T-cell (primary cell): ENCODE results near the gene SLC24A4. TPM values are rescaled to one million over a fixed set of nuclear protein-coding genes. Genes with fewer than 3 reads are reported as not detected.

ENCODE experiments used
- ATAC-seq, 4 experiments: fragments of 200-7000 bp in 3 of 4; fragments of 150-1000 bp in 1 of 4; cut with Tn5 transposase; replicated peaks in 1 of 4; 1 replicate in 3 of 4; 2 replicates in 1 of 4; pipeline ENCODE4 v1.10.0; 2021; ENCODE audit warnings: moderate library complexity in 3 of 4, mild to moderate bottlenecking in 2 of 4, moderate number of reproducible peaks in 1 of 4
- CTCF ChIA-PET, 2 donors: fragments of 300-600 bp; sonication (Branson Sonifier 250); formaldehyde crosslinking; loops; one replicate each; lab custom pipeline; 2022; ENCODE audit warnings: antibody characterized with exemption in 2 of 2; lab: Charles Lee
- POLR2A ChIA-PET, 2 donors: fragments of 300-600 bp; sonication (Branson Sonifier 250); formaldehyde crosslinking; loops; one replicate each; lab custom pipeline; 2022; ENCODE audit warnings: antibody characterized with exemption in 2 of 2; lab: Charles Lee
- DNase-seq, 35 experiments: peaks; one replicate each; pipeline versions ENCODE4 v3.0.0 to v3.0.0-alpha.2; 2013 to 2023
- H3K27ac ChIP-seq: one replicate; pipeline ENCODE4 v1.5.1; 2013; ENCODE audit warnings: low read length
- H3K27me3 ChIP-seq, 2 experiments: replicated peaks in 1 of 2; 1 replicate in 1 of 2; 2 replicates in 1 of 2; pipeline versions ENCODE4 v1.6.1 to v1.7.0; 2013; ENCODE audit warnings: low read length in 1 of 2, mixed read lengths in 1 of 2; ENCODE audit not compliant: control insufficient read depth in 2 of 2, insufficient read depth in 2 of 2; ENCODE audit errors: extremely low read depth in 1 of 2
- H3K36me3 ChIP-seq, 2 donors: 1 replicate in 1 of 2; 2 replicates in 1 of 2; pipeline versions ENCODE4 v1.6.1 to v1.7.0; 2013; ENCODE audit warnings: low read length in 1 of 2; ENCODE audit not compliant: control insufficient read depth in 2 of 2, insufficient read depth in 1 of 2; ENCODE audit errors: extremely low read depth in 1 of 2
- H3K4me1 ChIP-seq, 2 experiments: 1 replicate in 1 of 2; 2 replicates in 1 of 2; pipeline versions ENCODE4 v1.6.1 to v1.7.0; 2013; ENCODE audit warnings: low read length in 2 of 2, mixed read lengths in 1 of 2; ENCODE audit not compliant: insufficient read depth in 2 of 2, control insufficient read depth in 1 of 2; ENCODE audit errors: extremely low read depth in 1 of 2
- H3K4me3 ChIP-seq, 2 donors: 1 replicate in 1 of 2; 2 replicates in 1 of 2; pipeline versions ENCODE4 v1.5.1 to v1.7.0; 2013; ENCODE audit warnings: mild to moderate bottlenecking in 2 of 2, low read length in 1 of 2, moderate library complexity in 1 of 2; ENCODE audit not compliant: control insufficient read depth in 1 of 2; ENCODE audit errors: extremely low read depth in 1 of 2
- H3K9me3 ChIP-seq: 2 replicates; pipeline ENCODE4 v1.7.0; 2013
- H3K27ac Mint-ChIP-seq, 2 donors: one replicate each; pipeline ENCODE4 v1.8.0; 2020 to 2021; ENCODE audit warnings: mild to moderate bottlenecking in 2 of 2, mixed read lengths in 2 of 2
- H3K27me3 Mint-ChIP-seq, 2 donors: one replicate each; pipeline ENCODE4 v1.8.0; 2021 to 2022; ENCODE audit warnings: mixed read lengths in 2 of 2
- H3K36me3 Mint-ChIP-seq: one replicate; pipeline ENCODE4 v1.8.0; 2021; ENCODE audit warnings: mixed read lengths
- H3K4me1 Mint-ChIP-seq, 3 donors: one replicate each; pipeline ENCODE4 v1.8.0; 2020 to 2022; ENCODE audit warnings: mixed read lengths in 3 of 3, mild to moderate bottlenecking in 1 of 3
- H3K4me3 Mint-ChIP-seq, 3 donors: one replicate each; pipeline ENCODE4 v1.8.0; 2020 to 2022; ENCODE audit warnings: mild to moderate bottlenecking in 3 of 3, mixed read lengths in 3 of 3, moderate library complexity in 3 of 3
- H3K9me3 Mint-ChIP-seq, 3 donors: one replicate each; pipeline ENCODE4 v1.8.0; 2020 to 2022; ENCODE audit warnings: mixed read lengths in 3 of 3
- WGBS: methylation state at CpG from one replicate; pipeline ENCODE4 v1.1.5; 2013; ENCODE audit warnings: missing lambda C conversion rate; ENCODE audit not compliant: insufficient coverage; 5-methylcytosine and 5-hydroxymethylcytosine counted together
- total RNA-seq, 35 experiments: library from RNA in 6 of 35; stranded (reverse) in 6 of 35; fragments of 120-200 nt in 1 of 35; gene quantifications; one replicate each; pipeline versions ENCODE4 v1.2.1 to v1.2.4 and lab custom pipeline; 2013 to 2026

SLC24A4 gene
- total RNA-seq, 5 donors from 2014 or later (not counting 1 experiment from before 2014, with no cell fraction given), result 0.14 to 0.15 TPM; not detected in 3

DNA sequence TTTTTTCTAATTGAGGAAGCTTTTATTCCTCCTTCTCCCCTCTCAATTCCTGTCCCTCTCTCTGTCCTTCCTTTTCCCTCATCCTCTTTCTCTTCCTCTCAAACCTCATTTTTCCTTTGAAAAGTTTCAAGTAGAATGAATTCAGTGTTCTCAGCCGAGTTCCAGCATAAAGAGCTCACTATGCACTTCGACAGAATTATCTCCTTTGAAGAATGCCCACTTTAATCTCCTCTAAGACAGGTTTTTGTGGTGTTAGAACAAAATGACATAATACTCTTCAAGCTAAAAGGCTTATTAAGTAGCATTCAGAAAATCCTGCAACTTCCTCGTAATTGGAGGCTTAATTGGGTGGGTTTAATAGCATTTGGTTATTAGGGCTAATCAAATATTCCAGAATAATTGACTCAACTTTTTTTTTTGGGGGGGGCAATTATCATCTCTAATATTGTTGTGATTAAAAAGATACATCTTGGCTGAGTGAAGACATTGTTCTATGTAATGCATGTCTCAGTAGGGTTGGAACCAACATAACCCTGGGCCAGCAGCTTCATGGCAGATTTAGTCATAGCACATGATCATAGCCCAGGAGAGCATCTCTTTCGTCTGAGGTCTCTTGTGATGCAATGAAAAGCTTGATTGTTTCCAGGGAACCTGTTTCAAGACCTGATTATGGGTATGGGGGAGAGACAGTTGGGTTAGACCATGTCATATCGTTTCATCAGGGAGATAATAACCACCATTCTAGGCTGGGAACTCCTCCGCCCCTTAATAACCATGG lies 25.0 kb upstream of the SLC24A4 start:
- DNase-seq, result no peak
- 60% methylated on average over 1 of the region's 6 CpGs for WGBS
- Mint-ChIP-seq H3K36me3 (no peaks in the 10 kb centered on the region), H3K4me1 (no peaks in the 10 kb centered on the region), H3K27ac (no peak overlapping the region), H3K9me3 (no peaks in the 10 kb centered on the region), H3K4me3 (no peak overlapping the region), H3K27me3 (peaks cover 14 to 23% of the 10 kb centered on the region in 2 donors)
- no peak overlapping the region for H3K27ac ChIP-seq
- POLR2A ChIA-PET, result interaction anchor here in 1 of 2 donors (0.7 to 1.0 kb wide), 2 partner anchors 8 to 23 kb away, joined by 3 to 4 read pairs; no protein-coding TSS in a partner anchor
- ATAC-seq, result no peak
- H3K27me3 ChIP-seq, result peaks cover 0 to 24% of the 10 kb centered on the region in 2 experiments
- H3K36me3 ChIP-seq, result no peaks in the 10 kb centered on the region
- H3K4me1 ChIP-seq, result no peaks in the 10 kb centered on the region
- CTCF ChIA-PET, result interaction anchor here in 1 of 2 donors (0.9 kb wide), 1 partner anchor 119 kb away, joined by 5 read pairs; no protein-coding TSS in a partner anchor
- no peaks in the 10 kb centered on the region for H3K9me3 ChIP-seq
- H3K4me3 ChIP-seq, result no peak overlapping the region

DNA sequence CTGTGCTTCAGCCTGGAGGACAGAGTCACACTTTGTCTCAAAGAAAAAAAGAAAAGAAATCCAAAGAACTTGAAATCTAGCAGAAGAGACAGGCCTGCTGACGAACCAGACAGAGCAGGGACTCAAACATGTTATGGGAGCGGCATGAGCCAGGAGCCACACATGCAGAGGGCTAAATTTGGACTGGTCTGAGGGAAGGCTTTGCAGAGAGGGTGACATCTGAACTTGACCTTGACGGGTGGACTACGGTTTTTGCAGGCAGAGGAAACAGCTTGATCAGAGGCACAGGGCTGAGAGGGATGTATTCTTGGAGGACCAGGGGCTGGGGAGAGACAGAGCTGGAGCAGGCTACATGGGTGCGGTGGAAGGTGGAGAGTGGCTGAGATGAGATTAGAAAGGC lies 20.5 kb upstream of the SLC24A4 start:
- H3K27ac ChIP-seq, result no peak overlapping the region
- H3K4me3 ChIP-seq, result no peak overlapping the region
- H3K4me1 ChIP-seq, result no peaks in the 10 kb centered on the region
- Mint-ChIP-seq H3K4me1 (no peaks in the 10 kb centered on the region), H3K27me3 (peaks cover 7 to 18% of the 10 kb centered on the region in 2 donors), H3K9me3 (no peaks in the 10 kb centered on the region), H3K27ac (no peak overlapping the region), H3K4me3 (no peak overlapping the region), H3K36me3 (no peaks in the 10 kb centered on the region)
- 94% methylated on average over 5 of the region's 5 CpGs for WGBS
- no peaks in the 10 kb centered on the region for H3K9me3 ChIP-seq
- ATAC-seq (no peak), DNase-seq (no peak)
- ChIA-PET CTCF (no interaction called here), POLR2A (no interaction called here)
- H3K27me3 ChIP-seq, result peaks cover 0 to 22% of the 10 kb centered on the region in 2 experiments
- no peaks in the 10 kb centered on the region for H3K36me3 ChIP-seq

DNA sequence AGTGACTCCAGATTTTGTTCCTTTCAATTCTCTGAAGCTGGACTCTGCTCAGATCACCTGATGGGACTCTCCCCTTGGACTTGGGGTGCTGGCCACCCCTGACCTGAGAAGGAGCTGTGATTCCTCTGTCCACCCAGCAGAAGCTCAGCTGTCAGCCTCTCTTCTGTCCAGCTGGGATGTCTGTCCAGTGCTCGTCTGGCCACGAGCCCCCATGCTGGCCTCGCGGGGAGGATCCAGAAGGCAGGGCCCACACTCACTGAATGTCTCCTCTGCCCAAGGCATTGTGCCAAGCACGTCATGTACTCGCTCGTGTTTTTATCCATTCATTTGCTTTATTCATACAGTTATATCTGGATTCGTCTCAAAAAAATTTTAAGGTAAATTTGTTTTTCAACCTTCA lies 14.2 kb upstream of the SLC24A4 start:
- Mint-ChIP-seq H3K9me3 (no peaks in the 10 kb centered on the region), H3K4me3 (no peak overlapping the region), H3K27ac (no peak overlapping the region), H3K36me3 (no peaks in the 10 kb centered on the region), H3K4me1 (peaks cover 5 to 13% (median 10%) of the 10 kb centered on the region in 3 donors), H3K27me3 (no peaks in the 10 kb centered on the region)
- Histone ChIP-seq H3K27ac (no peak overlapping the region), H3K4me1 (peaks cover 3 to 8% of the 10 kb centered on the region in 2 experiments), H3K27me3 (peaks cover 0 to 10% of the 10 kb centered on the region in 2 experiments), H3K4me3 (no peak overlapping the region), H3K36me3 (no peaks in the 10 kb centered on the region), H3K9me3 (no peaks in the 10 kb centered on the region)
- 80% methylated on average over 2 of the region's 8 CpGs for WGBS
- ChIA-PET CTCF (no interaction called here), POLR2A (no interaction called here)
- no peak for DNase-seq
- no peak for ATAC-seq

DNA sequence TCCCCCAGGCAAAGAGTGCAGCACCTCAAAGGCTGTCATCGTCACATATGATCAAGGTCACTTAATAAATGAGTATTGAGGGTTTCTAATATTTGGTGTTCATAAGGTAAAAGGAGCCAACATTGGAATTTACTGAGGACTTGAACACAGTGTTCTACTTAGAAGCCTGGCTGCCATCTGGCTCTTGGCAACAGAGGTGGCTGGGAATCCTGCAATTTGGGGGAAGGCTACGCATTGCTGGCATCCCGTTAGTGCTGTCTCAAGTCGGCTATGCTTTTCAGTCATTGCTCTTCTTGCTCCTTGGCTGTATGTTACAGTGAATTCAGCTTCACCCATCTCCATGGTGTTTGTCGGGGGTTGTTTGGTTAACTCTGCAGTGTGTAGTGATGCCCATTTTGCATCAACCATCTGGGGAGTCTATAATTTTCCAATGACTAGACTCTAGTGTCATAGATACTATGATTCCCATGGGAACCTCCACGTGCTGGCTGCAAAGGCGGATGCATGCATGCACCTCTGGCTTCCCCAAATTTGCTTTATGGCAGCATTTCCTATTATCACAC lies 12.9 kb upstream of the SLC24A4 start:
- Mint-ChIP-seq H3K36me3 (no peaks in the 10 kb centered on the region), H3K9me3 (no peaks in the 10 kb centered on the region), H3K27me3 (no peaks in the 10 kb centered on the region), H3K27ac (no peak overlapping the region), H3K4me3 (no peak overlapping the region), H3K4me1 (peaks cover 5 to 13% (median 10%) of the 10 kb centered on the region in 3 donors)
- H3K9me3 ChIP-seq, result no peaks in the 10 kb centered on the region
- H3K27me3 ChIP-seq, result peaks cover 0 to 10% of the 10 kb centered on the region in 2 experiments
- H3K4me3 ChIP-seq, result no peak overlapping the region
- ChIA-PET POLR2A (no interaction called here), CTCF (no interaction called here)
- DNase-seq (no peak), ATAC-seq (no peak)
- 38% methylated on average over 2 of the region's 7 CpGs for WGBS
- H3K4me1 ChIP-seq, result peaks cover 3 to 8% of the 10 kb centered on the region in 2 experiments
- no peak overlapping the region for H3K27ac ChIP-seq
- H3K36me3 ChIP-seq, result no peaks in the 10 kb centered on the region

DNA sequence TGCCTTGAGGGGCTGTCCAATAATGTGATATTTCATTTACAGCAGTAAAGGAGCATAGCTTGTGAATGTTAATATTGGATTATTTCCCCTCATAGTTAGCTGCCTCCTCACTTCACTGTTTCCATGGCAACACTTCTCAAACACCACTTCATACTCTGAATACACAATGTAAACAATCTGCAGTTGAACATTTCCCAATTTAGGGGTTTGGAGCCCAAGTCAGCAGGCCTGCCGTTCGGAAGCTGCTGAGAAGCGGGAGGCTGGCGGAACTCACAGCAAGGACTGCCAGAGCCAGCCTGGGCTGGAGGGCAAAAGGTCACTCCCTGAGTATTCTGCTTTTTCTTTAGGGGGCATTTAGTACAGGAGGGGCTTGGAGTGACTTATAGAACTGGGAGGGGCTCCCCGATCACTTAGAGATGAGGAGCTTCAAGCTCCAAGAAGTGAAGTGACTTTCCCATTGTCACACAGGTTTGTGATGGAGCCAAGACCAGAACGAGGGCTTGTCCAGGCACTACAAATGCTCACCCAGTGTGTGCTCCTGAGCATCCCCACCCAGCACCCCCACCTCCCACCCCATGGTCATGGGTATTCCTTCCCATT lies 12.1 kb upstream of the SLC24A4 start:
- H3K27me3 ChIP-seq, result peaks cover 0 to 13% of the 10 kb centered on the region in 2 experiments
- Mint-ChIP-seq H3K4me3 (no peak overlapping the region), H3K4me1 (peaks cover 5 to 13% (median 10%) of the 10 kb centered on the region in 3 donors), H3K27me3 (no peaks in the 10 kb centered on the region), H3K9me3 (no peaks in the 10 kb centered on the region), H3K36me3 (no peaks in the 10 kb centered on the region), H3K27ac (no peak overlapping the region)
- 100% methylated on average over 4 of the region's 6 CpGs for WGBS
- H3K9me3 ChIP-seq, result no peaks in the 10 kb centered on the region
- ATAC-seq, result no peak
- ChIA-PET CTCF (no interaction called here), POLR2A (no interaction called here)
- H3K4me3 ChIP-seq, result no peak overlapping the region
- H3K36me3 ChIP-seq, result no peaks in the 10 kb centered on the region
- H3K27ac ChIP-seq, result no peak overlapping the region
- DNase-seq, result no peak
- H3K4me1 ChIP-seq, result peaks cover 3 to 8% of the 10 kb centered on the region in 2 experiments

DNA sequence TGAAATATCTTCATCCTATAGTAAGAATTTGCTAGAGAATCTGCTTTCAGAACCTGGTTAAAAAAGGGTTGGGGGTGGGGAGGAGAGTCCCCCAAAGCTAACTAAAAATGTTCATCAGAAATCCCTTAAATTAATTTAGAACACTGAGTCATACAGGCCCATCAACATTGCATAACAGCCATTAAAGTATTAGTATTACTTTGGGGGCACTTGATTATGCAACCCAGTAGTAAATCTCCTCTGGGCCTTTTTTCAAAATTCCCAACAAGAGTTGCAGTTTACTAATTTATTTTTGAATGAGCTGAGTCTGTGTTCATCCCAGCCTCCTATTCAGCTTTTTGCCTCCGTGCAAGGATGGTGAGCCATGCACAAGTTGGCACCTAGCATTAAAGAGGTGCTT lies 8.8 kb upstream of the SLC24A4 start:
- ChIA-PET POLR2A (no interaction called here), CTCF (no interaction called here)
- H3K27me3 Mint-ChIP-seq, result peaks cover 11 to 12% of the 10 kb centered on the region in 2 donors
- no peaks in the 10 kb centered on the region for H3K36me3 Mint-ChIP-seq
- H3K27ac ChIP-seq, result no peak overlapping the region
- no CpG with 5 or more reads among the region's 1 CpG for WGBS
- no peaks in the 10 kb centered on the region for H3K4me1 Mint-ChIP-seq
- no peak overlapping the region for H3K4me3 ChIP-seq
- H3K9me3 ChIP-seq, result no peaks in the 10 kb centered on the region
- H3K36me3 ChIP-seq, result no peaks in the 10 kb centered on the region
- H3K27ac Mint-ChIP-seq, result no peak overlapping the region
- no peaks in the 10 kb centered on the region for H3K4me1 ChIP-seq
- no peak overlapping the region for H3K4me3 Mint-ChIP-seq
- peaks cover 0 to 14% of the 10 kb centered on the region in 2 experiments for H3K27me3 ChIP-seq
- DNase-seq (no peak), ATAC-seq (no peak)
- peaks cover 0 to 7% (median 4%) of the 10 kb centered on the region in 3 donors for H3K9me3 Mint-ChIP-seq
